GM20431 (cell line): ENCODE measurements around the gene SEMA3C.

Source experiments
- in situ Hi-C: fragments of 300-500 bp; cut with MseI, MboI; formaldehyde crosslinking; loops from one replicate; pipeline ENCODE4 v1.15.0; 2020; ENCODE audit warnings: low sequenced_read_pairs; ENCODE audit not compliant: unreplicated experiment

SEMA3C gene

GRCh38 chr7:80830584-80831285 is 88.1 kb downstream of the SEMA3C start:
- in situ Hi-C loops, result no loop called here

GRCh38 chr7:80830010-80830409 is 88.8 kb downstream of the SEMA3C start:
- in situ Hi-C loops, result no loop called here

- in situ Hi-C loops, result no loop called here
Measured at GRCh38 chr7:80829527-80829926, 89.3 kb downstream of the SEMA3C start.

- in situ Hi-C loops, result no loop called here
Measured at GRCh38 chr7:80827239-80827633, 91.6 kb downstream of the SEMA3C start.

- in situ Hi-C loops, result no loop called here
Measured at GRCh38 chr7:80826520-80827238, 92.2 kb downstream of the SEMA3C start.

- in situ Hi-C loops, result no loop called here
Measured at GRCh38 chr7:80825499-80825898, 93.4 kb downstream of the SEMA3C start.

GRCh38 chr7:80824253-80824652 is 94.6 kb downstream of the SEMA3C start:
- in situ Hi-C loops, result no loop called here

- in situ Hi-C loops, result no loop called here
Measured at GRCh38 chr7:80823057-80823456, 95.8 kb downstream of the SEMA3C start.

- in situ Hi-C loops, result no loop called here
Measured at GRCh38 chr7:80821771-80822319, 97.0 kb downstream of the SEMA3C start.

GRCh38 chr7:80819503-80819902 is 99.3 kb downstream of the SEMA3C start:
- in situ Hi-C loops, result no loop called here

GRCh38 chr7:80818181-80818580 is 100.7 kb downstream of the SEMA3C start:
- in situ Hi-C loops, result no loop called here

GRCh38 chr7:80816806-80817205 is 102.0 kb downstream of the SEMA3C start:
- in situ Hi-C loops, result no loop called here

- in situ Hi-C loops, result no loop called here
Measured at GRCh38 chr7:80815733-80816132, 103.1 kb downstream of the SEMA3C start.

- in situ Hi-C loops, result no loop called here
Measured at GRCh38 chr7:80809545-80809944, 109.3 kb downstream of the SEMA3C start.

- in situ Hi-C loops, result no loop called here
Measured at GRCh38 chr7:80807166-80807900, 111.5 kb downstream of the SEMA3C start.

GRCh38 chr7:80806663-80807062 is 112.2 kb downstream of the SEMA3C start:
- in situ Hi-C loops, result no loop called here

- in situ Hi-C loops, result no loop called here
Measured at GRCh38 chr7:80804589-80804988, 114.3 kb downstream of the SEMA3C start.

GRCh38 chr7:80802527-80802926 is 116.3 kb downstream of the SEMA3C start:
- in situ Hi-C loops, result no loop called here

- in situ Hi-C loops, result no loop called here
Measured at GRCh38 chr7:80794631-80795573, 123.9 kb downstream of the SEMA3C start.

- in situ Hi-C loops, result no loop called here
Measured at GRCh38 chr7:80791509-80791929, 127.3 kb downstream of the SEMA3C start.
